DND-41 (cell line): Measurements from ENCODE around the gene ST6GALNAC6.

Experiments used
- EZH2 ChIP-seq: IDR thresholded peaks from 3 replicates; pipeline ENCODE4 v1.6.1; 2012; ENCODE audit warnings: borderline replicate concordance, low read depth, mild to moderate bottlenecking, moderate library complexity, low read length, inconsistent platforms; ENCODE audit not compliant: severe bottlenecking
- TF ChIP-seq, protein P1 (sequence below): IDR thresholded peaks from 2 replicates; pipeline ENCODE4 v1.5.1; 2012; ENCODE audit warnings: borderline replicate concordance, low read length, moderate library complexity, mild to moderate bottlenecking; ENCODE audit not compliant: poor library complexity, severe bottlenecking; ENCODE audit errors: extremely low read depth

DNA sequence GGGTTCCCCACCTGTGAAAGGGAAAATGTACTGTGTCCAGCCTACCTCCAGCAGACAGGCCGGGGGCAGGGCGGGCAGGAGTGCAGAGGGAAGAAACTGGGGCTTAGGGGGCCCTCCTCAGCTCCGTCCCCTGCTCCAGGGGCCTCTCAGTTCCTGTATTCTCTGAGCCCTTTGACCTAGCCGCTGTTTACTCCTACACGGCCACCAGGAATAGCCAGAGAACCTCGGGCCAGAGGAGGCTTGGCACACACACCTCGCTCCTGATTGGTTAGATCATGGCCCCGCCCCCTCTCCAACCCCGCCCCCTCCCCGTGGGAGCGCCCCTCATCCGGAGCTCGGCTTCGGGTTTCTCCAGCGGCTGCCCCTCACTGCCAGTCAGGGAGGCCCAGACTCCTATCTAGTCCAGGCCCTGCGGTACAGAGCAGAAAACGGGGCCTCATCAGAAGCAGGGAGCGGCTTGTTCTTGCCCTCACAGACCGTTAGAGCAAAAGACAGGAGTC is 2.2 kb downstream of the ST6GALNAC6 start:
- TF ChIP-seq, protein P1, sequence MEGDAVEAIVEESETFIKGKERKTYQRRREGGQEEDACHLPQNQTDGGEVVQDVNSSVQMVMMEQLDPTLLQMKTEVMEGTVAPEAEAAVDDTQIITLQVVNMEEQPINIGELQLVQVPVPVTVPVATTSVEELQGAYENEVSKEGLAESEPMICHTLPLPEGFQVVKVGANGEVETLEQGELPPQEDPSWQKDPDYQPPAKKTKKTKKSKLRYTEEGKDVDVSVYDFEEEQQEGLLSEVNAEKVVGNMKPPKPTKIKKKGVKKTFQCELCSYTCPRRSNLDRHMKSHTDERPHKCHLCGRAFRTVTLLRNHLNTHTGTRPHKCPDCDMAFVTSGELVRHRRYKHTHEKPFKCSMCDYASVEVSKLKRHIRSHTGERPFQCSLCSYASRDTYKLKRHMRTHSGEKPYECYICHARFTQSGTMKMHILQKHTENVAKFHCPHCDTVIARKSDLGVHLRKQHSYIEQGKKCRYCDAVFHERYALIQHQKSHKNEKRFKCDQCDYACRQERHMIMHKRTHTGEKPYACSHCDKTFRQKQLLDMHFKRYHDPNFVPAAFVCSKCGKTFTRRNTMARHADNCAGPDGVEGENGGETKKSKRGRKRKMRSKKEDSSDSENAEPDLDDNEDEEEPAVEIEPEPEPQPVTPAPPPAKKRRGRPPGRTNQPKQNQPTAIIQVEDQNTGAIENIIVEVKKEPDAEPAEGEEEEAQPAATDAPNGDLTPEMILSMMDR, result no peak
- no peak for TF ChIP-seq EZH2
